Activated CD4-positive, alpha-beta T cell treated with anti-CD3 and anti-CD28 coated beads, Interleukin-2, amount 50 U/mL, for 4 hours (primary cell): ENCODE measurements around the gene HOMEZ.
"Not testable (repeated sequence)": the region's sequence is repeated elsewhere in the genome, so short reads cannot be mapped to it uniquely, and the experiment has no call there.

Experiments used
- DNase-seq, 2 experiments: peaks; one replicate each; pipeline ENCODE4 v3.0.0-alpha.2; 2020

HOMEZ gene, protein sequence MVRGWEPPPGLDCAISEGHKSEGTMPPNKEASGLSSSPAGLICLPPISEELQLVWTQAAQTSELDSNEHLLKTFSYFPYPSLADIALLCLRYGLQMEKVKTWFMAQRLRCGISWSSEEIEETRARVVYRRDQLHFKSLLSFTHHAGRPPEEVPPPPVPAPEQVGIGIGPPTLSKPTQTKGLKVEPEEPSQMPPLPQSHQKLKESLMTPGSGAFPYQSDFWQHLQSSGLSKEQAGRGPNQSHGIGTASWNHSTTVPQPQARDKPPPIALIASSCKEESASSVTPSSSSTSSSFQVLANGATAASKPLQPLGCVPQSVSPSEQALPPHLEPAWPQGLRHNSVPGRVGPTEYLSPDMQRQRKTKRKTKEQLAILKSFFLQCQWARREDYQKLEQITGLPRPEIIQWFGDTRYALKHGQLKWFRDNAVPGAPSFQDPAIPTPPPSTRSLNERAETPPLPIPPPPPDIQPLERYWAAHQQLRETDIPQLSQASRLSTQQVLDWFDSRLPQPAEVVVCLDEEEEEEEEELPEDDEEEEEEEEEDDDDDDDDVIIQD

DNA sequence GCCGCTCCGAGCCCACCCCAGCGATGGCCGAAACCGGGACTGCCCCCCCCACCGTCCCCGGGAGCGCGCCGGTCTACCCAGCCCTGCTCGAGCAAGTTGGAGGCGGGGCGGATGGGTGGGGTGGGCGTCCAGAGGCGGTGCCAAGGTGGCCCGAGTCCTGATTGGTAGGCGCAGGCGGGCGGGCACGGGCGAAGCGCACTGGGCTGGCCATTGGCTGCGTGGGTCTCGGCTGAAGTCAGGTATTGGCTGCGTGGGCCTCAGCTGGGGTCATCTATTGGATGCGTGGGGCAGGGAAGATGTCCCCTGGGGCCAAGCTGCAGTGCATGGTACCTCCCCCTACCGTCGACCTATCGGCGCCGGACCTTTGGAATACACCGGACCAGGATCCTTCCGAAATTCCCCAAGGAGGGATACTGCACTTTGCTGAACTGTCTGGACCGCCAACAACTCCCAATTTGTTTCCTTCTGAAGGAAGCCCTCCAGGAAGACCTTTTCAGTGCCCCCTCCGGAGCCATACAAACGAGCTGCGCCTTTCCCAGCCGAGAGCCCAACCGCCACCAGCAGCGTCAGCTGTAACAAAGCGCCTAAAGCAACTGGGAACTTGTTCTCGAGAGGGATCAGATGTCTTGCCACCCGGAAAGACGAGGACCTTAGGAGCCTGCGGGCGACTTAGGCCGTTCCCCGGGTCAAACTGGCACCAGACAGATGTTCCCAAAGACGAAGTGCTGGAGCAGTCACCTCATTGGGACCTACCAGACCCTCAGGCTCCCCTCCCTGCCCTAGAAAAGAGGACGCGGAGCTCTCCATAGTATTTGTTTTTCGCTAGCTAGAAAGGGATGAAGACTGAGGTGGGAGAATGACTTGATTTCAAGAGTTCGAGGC, at the start of gene HOMEZ:
HOMEZ (minus strand) TSS at position 113 of the 882 bp plus-strand sequence. CDS start 180 bp downstream, outside the sequence.
- DNase-seq: peak; percentile 97 to 98

DNA sequence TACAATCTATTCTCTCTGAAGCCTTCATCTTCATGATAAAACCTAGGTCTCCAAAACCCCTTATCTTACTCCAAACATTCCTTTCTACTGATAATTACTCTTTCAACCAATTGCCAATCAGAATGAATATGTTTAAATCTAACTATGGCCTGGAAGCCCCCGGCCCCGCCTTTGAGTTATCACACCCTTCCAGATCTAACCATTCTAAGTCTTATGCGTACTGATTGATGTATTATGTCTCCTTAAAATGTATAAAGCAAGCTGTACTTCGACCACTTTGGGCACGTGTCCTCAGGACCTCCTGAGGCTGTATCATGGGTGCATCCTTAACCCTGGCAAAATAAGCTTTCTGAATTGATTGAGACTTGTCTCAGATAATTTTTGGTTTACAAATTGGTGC, 49.7 kb upstream of the HOMEZ start:
- DNase-seq: no peak

DNA sequence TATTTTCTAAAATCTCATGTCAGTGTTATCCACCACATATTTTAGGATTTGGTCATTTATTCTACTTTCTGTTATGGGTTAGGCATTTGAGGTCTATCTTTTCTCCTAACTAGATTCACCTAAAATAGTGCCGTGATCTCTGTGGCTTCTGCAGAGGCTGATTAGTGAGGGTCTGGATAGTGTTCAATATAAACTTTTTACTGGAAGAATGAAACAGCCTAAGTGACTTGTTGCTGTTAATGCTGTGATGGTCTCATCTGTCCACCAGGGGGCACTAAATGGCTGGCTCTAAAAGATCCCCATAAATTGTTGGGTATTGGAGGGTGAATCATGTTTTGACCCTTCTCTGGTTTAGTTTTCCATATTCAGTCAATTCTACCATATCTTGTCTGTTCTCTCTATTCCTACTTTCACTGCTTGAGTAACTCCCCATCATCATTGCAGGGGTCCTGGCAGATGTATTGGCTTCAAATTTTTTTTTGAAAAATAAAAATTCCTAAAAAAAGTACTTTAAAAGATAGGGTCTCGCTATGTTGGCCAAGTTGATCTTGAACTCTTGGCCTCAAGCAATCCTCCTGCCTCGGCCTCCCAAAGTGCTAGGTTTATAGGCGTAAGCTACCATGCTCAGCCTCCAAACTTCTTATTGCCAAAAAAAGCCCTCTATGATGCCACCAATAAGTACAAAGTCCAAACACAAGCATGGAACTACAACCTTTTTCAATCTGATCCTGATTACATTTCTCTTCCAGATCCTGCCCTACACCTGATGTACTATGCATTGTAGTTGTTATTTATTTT, 42.2 kb upstream of the HOMEZ start:
- DNase-seq: peak; percentile 57 to 59

DNA sequence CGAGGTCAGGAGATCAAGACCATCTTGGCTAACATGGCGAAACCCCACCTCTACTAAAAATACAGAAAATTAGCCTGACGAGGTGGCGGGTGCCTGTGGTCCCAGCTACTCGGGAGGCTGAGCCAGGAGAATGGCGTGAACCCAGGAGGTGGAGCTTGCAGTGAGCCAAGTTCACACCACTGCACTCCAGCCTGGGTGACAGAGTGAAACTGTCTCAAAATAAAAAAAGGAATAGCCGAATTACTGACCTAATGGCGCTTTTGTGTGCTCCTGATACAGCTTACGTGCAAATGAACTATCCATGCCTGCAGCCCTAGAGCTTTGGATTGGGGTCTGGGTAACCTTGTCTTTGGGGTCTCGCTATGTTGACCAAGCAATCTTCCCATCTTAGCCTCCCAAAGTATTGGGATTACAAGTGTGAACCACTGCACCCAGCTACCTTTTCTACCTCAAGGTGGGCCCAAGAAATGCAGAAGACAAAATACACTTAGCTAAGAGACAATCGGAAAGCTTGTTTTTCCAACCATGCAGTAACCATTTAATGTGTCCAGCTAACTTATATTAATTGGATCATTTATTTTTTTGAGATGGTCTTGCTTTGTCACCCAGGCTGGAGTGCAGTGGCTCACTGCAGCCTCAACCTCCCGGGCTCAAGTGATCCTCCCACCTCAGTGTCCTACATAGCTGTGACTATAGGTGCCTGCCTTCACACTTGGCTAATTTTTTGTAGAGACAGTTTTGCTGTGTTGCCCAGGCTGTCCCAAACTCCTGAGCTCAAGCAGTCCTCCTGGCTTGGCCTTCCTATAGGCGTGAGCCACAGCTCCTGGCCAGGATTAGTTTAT, 40.8 kb upstream of the HOMEZ start:
- no peak for DNase-seq

DNA sequence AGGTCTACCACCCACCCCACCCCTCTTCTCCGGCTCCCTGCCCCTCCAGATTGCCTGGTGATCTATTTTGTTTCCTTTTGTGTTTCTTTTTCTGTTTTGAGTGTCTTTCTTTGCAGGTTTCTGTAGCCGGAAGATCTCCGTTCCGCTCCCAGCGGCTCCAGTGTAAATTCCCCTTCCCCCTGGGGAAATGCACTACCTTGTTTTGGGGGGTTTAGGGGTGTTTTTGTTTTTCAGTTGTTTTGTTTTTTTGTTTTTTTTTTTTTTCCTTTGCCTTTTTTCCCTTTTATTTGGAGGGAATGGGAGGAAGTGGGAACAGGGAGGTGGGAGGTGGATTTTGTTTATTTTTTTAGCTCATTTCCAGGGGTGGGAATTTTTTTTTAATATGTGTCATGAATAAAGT, 39.8 kb upstream of the HOMEZ start:
- DNase-seq: not testable (repeated sequence)

DNA sequence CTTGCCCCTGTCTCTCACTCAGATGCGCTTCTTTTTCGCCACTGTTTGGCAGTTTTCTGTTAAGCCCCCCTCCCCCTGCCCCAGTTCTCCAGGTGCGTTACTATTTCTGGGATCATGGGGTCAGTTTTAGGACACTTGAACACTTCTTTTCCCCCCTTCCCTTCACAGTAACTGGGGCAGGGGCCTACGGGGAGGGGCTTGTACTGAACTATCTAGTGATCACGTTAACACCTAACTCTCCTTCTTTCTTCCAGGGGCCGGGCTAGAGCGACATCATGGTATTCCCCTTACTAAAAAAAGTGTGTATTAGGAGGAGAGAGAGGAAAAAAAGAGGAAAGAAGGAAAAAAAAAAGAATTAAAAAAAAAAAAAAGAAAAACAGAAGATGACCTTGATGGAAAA, 39.1 kb upstream of the HOMEZ start:
- no peak for DNase-seq

DNA sequence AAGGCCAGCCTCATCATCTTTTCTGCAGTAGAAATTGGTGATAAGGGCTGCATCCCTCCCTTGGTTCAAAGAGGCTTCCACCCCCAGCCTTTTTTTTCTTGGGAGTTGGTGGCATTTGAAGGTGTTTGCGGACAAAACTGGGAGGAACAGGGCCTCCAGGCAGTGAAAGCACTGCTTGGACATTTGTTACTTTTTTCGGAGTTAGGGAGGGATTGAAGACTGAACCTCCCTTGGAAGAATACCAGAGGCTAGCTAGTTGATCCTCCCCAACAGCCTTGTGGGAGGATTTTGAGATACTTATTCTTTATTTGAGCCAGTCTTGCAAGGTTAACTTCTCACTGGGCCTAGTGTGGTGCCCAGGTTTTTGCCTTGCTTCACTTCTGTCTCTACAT, 38.5 kb upstream of the HOMEZ start:
- DNase-seq: no peak

DNA sequence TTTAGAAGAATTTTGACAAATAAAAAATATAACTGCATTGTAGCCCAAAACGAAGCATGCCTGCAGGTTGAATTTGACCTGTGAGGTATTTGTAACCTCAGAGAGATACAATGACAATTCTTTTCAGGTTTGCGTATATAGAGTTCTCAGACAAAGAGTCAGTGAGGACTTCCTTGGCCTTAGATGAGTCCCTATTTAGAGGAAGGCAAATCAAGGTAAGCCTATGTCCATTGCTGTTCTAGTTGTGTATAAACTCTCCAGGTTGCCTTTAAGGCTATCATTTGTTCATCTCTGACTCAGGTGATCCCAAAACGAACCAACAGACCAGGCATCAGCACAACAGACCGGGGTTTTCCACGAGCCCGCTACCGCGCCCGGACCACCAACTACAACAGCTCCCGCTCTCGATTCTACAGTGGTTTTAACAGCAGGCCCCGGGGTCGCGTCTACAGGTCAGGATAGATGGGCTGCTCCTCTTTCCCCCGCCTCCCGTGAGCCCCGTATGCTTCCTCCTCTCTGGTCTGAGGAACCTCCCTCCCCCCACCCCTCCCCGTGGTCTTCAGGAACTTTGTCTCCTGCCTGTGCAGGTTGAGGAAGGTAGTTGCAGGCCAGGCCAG, 38.0 kb upstream of the HOMEZ start:
- no peak for DNase-seq

DNA sequence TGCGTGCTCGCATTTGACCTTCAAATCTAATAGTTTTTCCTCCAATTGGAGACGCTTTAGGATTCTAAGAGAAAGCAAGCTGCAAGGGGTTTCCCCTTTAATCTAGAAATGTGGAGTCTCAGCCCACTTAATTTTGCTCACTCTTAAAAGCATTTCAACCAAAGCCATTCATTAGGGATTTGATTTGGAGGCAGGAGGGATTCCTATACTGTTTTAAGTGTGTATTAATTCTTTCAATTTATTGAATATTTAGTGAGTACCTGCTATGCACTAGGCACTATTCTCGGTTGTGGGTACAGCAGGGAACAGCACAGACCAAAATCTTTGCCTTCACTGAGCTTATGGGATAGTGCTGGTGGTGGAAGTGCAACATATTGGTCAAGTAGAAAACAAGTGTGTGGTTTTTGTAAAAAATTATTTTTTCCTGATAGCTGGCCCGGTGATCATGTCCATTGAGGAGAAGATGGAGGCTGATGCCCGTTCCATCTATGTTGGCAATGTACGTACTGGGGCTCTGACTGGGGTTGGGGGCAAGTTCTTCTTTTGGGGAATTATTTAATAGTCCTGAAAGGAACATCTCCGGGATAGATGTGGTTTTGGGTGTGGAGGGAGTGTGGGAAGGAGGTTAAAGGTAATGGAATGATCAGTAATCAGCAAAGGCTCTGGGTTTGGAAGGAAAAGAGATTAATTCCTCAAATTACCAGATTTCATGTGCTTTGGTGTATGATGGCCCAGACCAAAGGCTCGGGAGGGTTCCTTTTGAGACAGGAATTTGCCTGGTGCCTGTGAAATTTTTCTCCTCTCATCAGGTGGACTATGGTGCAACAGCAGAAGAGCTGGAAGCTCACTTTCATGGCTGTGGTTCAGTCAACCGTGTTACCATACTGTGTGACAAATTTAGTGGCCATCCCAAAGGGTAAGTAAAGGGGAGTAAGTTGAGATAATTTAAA, 36.9 kb upstream of the HOMEZ start:
- DNase-seq: no peak

DNA sequence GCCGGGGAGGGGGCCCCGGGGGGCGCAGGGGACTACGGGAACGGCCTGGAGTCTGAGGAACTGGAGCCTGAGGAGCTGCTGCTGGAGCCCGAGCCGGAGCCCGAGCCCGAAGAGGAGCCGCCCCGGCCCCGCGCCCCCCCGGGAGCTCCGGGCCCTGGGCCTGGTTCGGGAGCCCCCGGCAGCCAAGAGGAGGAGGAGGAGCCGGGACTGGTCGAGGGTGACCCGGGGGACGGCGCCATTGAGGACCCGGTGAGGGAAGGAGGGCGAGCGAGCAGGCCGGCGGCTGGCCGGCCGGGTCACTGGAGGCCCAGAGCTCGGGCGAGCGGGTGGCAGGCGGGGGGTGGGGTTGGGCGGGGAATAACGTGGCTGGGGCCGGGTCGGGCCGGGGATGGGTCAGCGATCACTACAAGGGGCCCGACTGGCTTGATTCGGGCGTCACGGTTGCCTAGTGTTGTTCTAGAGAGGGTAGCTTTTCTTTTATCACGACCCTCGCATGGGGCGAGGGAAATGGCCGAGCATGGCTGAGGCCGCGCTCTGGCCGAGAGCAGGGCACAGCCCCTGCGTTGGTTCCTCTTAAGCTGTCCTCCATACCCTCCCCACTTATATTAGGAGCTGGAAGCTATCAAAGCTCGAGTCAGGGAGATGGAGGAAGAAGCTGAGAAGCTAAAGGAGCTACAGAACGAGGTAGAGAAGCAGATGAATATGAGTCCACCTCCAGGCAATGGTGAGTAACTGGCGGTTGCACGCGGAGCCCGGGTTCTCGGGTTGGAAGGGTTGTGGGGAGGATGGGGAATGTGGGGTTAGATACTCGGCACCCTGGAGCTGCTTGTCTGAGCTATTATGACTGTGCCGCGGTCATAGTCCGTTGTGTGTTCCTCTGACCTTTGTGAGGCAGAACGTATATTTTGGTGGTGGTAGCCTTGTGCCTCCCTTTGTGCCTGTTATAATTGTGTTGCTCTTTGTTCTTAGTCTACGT, 35.9 kb upstream of the HOMEZ start:
- peak; percentile 47 to 53 for DNase-seq

DNA sequence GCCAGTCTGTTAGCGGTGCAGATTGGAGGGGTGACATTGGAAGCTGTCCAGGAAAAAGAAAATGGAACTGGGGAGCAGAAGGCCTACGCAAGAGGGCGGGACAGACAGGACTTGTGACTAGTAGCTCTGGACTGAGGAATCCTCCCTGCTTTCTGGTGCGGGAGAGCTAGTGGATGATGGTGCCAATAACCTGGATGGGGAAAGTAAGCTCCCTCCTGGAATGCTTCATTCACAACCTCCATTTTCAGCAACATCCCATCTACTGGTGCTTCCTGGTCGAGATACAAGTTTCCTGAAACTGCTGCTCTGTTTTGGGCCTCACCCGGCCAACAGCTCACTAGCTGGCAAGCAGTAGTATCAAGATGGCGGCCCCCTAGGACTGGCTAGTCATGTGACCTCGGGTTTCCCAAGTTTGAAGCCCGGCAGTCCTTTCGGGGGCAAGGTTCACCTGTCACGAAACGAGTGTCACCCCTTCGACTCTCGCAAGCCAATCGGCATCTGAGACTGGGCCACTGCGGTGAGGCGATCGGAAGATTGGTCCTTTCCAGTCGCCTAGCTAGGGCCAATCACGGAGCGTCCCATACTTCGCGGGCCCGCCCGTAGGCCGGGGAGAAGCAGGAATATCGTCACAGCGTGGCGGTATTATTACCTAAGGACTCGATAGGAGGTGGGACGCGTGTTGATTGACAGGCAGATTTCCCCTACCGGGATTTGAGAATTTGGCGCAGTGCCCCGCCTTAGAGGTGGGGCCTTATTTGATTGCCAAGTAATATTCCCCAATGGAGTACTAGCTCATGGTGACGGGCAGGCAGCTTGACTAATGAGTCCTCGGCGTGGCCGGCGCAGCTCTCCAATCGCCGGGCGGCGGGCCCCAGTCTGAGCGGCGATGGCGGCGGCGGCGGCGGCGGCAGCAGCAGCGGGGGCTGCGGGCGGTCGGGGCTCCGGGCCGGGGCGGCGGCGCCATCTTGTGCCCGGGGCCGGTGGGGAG, 34.9 kb upstream of the HOMEZ start, which contains the start of gene PABPN1:
PABPN1 (plus strand) TSS at position 874 of the 988 bp plus-strand sequence; CDS start at position 887, 13 bp downstream.
- peak; percentile 95 to 96 for DNase-seq

DNA sequence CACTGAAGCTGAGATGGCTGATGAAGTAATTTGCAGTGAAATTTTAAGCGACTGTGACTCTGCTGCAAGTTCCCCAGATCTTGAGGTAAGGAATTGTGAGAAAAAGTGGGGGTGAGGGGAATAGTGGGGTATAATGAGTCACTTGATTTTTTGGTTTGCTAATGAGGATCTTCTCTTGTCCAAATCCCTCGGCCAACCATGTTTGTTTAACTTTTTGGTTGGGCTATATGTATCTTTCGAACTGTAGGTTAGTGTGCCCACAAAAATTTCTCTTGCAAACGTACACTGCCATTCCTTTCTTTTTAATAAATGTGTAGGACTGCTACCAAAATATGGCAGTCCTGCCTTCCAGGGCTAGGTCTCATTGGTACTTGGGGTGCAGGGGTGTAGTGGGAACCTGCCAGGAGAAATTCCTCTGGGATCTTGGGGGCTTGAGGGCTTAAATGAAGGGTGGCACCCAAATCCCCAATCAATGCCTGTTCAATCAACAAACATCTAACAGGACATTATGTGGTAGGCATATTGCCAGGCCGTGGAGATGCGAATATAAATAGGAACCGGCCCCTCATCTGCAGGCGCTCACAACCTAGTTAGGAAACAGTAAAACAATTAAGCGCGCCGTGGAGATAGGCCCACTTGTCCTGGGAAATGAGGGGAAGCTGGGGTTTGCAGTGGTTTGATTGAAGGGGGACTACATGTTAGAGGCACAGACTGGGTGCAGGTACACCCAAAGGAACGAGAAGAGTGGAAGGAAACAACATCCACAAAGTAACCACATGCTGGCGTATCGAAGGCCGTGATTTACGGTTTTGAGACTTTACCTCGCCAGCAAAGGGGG, 34.0 kb upstream of the HOMEZ start:
- DNase-seq: no peak

DNA sequence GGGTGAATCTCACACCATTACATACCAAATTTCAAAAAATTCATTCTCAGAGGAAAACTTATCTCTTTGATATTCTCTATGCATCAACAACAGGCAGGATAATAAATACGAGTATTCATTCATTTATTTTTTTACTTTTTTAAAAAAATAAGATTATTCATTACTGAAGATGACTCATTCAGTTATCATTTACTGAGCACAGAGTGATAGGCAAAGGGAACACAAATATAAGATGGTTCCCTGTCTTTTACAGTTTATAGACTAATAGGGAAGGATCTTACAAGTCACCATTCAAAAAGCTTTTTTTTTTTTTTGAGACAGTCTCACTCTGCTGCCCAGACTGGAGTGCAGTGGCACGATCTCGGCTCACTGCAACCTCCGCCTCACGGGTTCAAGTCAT, 30.4 kb upstream of the HOMEZ start:
- DNase-seq: no peak

DNA sequence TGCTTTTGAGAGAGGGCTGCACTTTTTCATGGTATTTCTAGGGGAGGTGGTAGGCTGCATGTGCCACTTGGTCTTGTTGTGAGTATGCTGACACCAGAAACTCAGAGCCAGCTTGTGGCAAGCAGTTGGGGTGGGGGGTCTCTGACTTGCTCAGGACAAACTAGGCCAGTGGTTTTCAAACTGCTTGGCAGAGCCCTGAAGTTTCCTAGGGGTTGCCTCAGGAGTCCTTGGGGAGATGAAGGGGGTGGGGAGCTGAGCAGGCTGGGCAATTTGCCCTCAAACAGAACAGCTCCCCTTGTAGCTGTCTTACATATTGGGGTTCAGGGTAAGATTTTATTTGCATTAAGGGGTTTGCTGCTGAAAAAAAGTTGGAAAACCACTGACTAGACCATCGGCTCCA, 24.6 kb upstream of the HOMEZ start:
- DNase-seq: no peak

DNA sequence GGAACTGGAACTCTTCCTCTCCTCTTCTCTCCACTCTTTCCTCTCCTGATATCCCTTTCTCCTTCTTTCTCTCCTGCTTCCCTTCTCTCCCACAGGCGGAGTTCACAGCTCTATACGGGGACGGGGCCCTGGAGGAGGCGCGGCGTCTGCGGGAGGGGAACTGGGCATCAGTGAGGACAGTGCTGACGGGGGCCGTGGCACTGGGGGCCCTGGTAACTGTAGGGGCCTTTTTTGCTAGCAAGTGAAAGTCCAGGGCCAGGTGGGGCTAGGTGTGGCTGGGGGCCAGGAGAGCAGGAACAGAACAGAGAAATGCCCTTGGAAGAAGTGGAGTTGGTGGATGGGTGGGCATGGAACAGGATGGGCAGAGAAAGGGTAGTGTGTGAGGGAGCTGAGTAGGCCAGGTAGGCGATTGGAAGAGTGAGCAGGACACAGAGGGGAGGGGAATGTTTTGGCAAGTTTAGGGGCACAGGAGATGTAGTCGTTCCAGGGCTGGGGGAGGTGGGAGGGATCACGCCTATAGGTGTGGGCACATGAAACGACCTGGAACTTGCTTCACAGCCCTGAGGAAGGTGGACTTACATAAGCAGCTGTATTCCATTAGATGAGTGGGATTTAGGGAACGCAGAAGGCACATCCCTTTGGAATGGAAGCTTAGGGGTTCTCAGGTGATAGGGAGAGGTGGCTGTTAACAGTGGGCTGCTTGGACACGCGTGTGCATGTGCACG, 23.0 kb upstream of the HOMEZ start:
- DNase-seq: no peak
